Lung (tissue), 12 donors: Measurements from ENCODE around the gene ACSL1. TPM values are rescaled to one million over a fixed set of nuclear protein-coding genes. Genes with fewer than 3 reads are reported as not detected.

Experiments used
- ATAC-seq: fragments of 200-7000 bp; cut with Tn5 transposase; one replicate; pipeline ENCODE4 v1.9.1; 2020; ENCODE audit warnings: moderate number of reproducible peaks; ENCODE audit not compliant: insufficient read depth, low FRiP score
- DNase-seq, 3 donors: peaks; one replicate each; pipeline ENCODE4 v3.0.0-alpha.2; 2013 to 2017
- H3K27ac ChIP-seq, 2 donors: one replicate each; pipeline ENCODE4 v1.5.1; 2013; ENCODE audit warnings: mild to moderate bottlenecking in 2 of 2, moderate library complexity in 2 of 2, control low read depth in 1 of 2, inconsistent platforms in 1 of 2, low read depth in 1 of 2, low read length in 1 of 2
- H3K27me3 ChIP-seq, 3 donors: one replicate each; pipeline ENCODE4 v1.5.1; 2013; ENCODE audit warnings: low read length in 2 of 3; ENCODE audit not compliant: control insufficient read depth in 3 of 3, insufficient read depth in 3 of 3
- H3K36me3 ChIP-seq, 4 donors: one replicate each; pipeline ENCODE4 v1.5.1; 2013; ENCODE audit warnings: low read length in 4 of 4, mild to moderate bottlenecking in 1 of 4, moderate library complexity in 1 of 4; ENCODE audit not compliant: control insufficient read depth in 4 of 4, insufficient read depth in 4 of 4
- H3K4me1 ChIP-seq, 5 donors: one replicate each; pipeline ENCODE4 v1.5.1; 2013; ENCODE audit warnings: low read length in 5 of 5, mild to moderate bottlenecking in 2 of 5, moderate library complexity in 1 of 5; ENCODE audit not compliant: control insufficient read depth in 5 of 5, insufficient read depth in 5 of 5
- H3K4me3 ChIP-seq: one replicate; pipeline ENCODE4 v1.5.1; 2013; ENCODE audit warnings: mild to moderate bottlenecking, control low read depth, moderate library complexity
- H3K9ac ChIP-seq, 2 donors: one replicate each; pipeline ENCODE4 v1.5.1; 2013; ENCODE audit warnings: low read length in 2 of 2, control low read depth in 1 of 2; ENCODE audit not compliant: insufficient read depth in 1 of 2
- H3K9me3 ChIP-seq, 4 donors: one replicate each; pipeline ENCODE4 v1.5.1; 2013; ENCODE audit warnings: low read length in 3 of 4, mild to moderate bottlenecking in 1 of 4, moderate library complexity in 1 of 4; ENCODE audit not compliant: control insufficient read depth in 4 of 4, insufficient read depth in 3 of 4
- WGBS, 2 donors: extraction: QIAGEN DNeasy Blood & Tissue Kit; methylation state at CpG; one replicate each; pipeline ENCODE4 v1.1.7; 2013; 5-methylcytosine and 5-hydroxymethylcytosine counted together
- polyA plus RNA-seq, 2 donors: library from polyadenylated mRNA; stranded (reverse); fragments of 200-250 nt; gene quantifications; one replicate each; pipeline ENCODE4 v1.2.1, GENCODE V29; 2013
- total RNA-seq, 2 donors: library from RNA; depleted of rRNA in 1 of 2; stranded (reverse); fragments of >200 nt in 1 of 2; gene quantifications; one replicate each; pipeline ENCODE4 v1.2.1, GENCODE V29; 2014 to 2021
- TF ChIP-seq, protein P1 (sequence below): IDR thresholded peaks from 2 replicates; pipeline ENCODE4 v1.5.1; 2012; ENCODE audit warnings: mild to moderate bottlenecking; ENCODE audit errors: control extremely low read depth, extremely low read depth
- donor health status: control.
- donor health status: control.
- donor health status: Bipolar disorder and iron deficiency.
- donor health status: healthy.
- donor health status: DM: yes; HTN: yes; CAD: no.

ACSL1 gene
- total and polyA plus RNA-seq, 4 donors: 89.5 to 731 (median 188) TPM

DNA sequence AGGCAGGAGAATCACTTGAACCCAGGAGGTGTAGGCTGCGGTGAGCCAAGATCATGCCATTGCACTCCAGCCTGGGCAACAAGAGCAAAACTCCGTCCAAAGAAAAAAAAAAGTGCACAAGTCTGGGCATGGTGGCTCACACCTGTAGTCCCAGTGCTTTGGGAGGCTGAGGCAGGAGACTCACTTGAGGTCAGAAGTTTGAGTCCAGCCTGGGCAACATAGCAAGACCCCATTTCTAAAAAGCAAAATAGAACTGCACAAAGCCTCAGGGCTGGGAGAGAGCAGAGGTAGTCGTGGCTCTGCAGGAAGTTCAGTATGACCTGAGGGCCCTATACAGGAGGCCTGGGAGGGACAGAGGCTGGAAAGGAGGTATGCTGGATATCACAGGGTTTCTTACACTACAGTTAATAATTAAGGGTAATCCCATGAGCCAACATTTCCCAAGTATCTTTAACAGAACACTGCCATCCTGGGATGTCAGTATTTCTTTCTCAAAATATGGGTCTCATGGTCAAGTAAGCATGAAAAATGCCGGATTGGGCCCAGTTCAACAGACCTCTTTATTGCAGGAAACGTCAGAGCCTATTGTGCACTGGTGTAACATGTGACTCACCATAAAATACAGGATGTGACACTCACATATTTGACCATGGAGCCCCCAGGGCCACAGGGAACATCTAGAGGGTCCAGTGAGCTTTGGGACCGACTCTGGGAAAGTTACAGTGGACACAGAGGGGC is 37.8 kb downstream of the ACSL1 start:
- no peak for DNase-seq
- H3K4me1 ChIP-seq: peaks cover 0 to 8% (median 0%) of the 10 kb centered on the region in 5 donors
- no peak overlapping the region for H3K4me3 ChIP-seq
- no peaks in the 10 kb centered on the region for H3K9me3 ChIP-seq
- TF ChIP-seq, protein P1, sequence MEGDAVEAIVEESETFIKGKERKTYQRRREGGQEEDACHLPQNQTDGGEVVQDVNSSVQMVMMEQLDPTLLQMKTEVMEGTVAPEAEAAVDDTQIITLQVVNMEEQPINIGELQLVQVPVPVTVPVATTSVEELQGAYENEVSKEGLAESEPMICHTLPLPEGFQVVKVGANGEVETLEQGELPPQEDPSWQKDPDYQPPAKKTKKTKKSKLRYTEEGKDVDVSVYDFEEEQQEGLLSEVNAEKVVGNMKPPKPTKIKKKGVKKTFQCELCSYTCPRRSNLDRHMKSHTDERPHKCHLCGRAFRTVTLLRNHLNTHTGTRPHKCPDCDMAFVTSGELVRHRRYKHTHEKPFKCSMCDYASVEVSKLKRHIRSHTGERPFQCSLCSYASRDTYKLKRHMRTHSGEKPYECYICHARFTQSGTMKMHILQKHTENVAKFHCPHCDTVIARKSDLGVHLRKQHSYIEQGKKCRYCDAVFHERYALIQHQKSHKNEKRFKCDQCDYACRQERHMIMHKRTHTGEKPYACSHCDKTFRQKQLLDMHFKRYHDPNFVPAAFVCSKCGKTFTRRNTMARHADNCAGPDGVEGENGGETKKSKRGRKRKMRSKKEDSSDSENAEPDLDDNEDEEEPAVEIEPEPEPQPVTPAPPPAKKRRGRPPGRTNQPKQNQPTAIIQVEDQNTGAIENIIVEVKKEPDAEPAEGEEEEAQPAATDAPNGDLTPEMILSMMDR: no peak
- peaks cover 0 to 38% (median 14%) of the 10 kb centered on the region in 4 donors for H3K36me3 ChIP-seq
- H3K9ac ChIP-seq: no peak overlapping the region
- no peaks in the 10 kb centered on the region for H3K27me3 ChIP-seq
- 85 to 86% methylated on average over 6 of the region's 6 CpGs for WGBS, 2 donors
- H3K27ac ChIP-seq: no peak overlapping the region
- ATAC-seq: no peak

DNA sequence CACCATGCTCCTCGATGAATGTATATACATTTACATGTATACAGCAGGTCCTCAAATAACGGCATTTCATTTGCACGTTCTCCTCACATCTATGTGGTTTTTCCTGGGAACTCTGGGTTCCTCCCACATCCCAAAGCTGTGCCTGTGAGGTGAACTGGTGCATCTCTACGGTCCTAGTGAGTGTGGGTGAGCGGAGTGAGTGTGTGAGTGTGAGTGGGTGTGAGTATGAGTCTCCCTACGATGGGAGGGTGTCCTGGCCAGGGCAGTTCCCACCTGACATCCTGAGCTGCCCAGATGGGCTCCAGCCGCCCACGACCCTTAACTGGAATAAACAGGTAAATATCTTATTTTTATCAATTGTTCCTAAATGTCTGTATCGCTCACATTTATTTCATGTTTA is 40.0 kb downstream of the ACSL1 start:
- no peak overlapping the region for H3K4me3 ChIP-seq
- DNase-seq (no peak), ATAC-seq (no peak)
- no peaks in the 10 kb centered on the region for H3K9me3 ChIP-seq
- 93% methylated on average over 9 of the region's 9 CpGs for whole genome bisulfite sequencing, 2 donors
- H3K27me3 ChIP-seq: no peaks in the 10 kb centered on the region
- H3K9ac ChIP-seq: no peak overlapping the region
- TF ChIP-seq, protein P1: no peak
- peaks cover 0 to 38% (median 18%) of the 10 kb centered on the region in 4 donors for H3K36me3 ChIP-seq
- no peak overlapping the region for H3K27ac ChIP-seq
- H3K4me1 ChIP-seq: peaks cover 0 to 7% (median 0%) of the 10 kb centered on the region in 5 donors

DNA sequence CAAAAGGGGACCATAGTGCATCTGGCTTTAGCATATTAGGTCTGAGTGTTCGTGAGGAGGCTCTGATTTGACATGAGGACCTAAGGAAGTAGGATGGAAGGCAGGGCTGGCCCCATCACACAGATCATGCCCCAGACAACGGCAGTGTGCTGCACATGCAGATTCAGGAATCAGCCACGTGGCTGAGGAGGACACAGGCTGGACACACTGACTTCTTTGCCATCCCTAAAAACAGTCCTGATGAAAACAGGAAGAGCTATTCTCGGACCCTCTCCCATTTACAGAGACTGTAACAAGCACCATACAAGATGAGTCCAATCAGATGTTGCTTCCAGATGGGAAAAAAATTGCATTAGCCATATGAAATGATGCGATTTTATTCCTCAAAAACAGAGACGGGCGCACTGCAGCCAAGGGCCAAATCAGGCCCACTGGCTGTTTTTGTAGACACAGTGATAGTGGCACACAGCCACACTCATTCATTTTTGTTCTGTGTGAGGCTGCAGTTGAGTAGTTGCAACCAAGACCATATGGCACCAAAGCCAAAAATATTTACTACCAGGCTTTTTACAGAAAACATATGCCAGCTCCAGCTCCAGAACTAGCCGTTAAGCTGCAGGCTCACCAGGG is 41.0 kb downstream of the ACSL1 start:
- Histone ChIP-seq H3K9ac (no peak overlapping the region), H3K27me3 (no peaks in the 10 kb centered on the region), H3K4me3 (no peak overlapping the region), H3K36me3 (peaks cover 0 to 38% (median 18%) of the 10 kb centered on the region in 4 donors), H3K9me3 (no peaks in the 10 kb centered on the region), H3K27ac (no peak overlapping the region), H3K4me1 (peaks cover 0 to 6% (median 0%) of the 10 kb centered on the region in 5 donors)
- WGBS, 2 donors: 89 to 90% methylated on average over 8 of the region's 8 CpGs
- TF ChIP-seq, protein P1: no peak
- DNase-seq (no peak), ATAC-seq (no peak)
